C4-2B (cell line): ENCODE measurements around the gene ZDHHC7.

Experiments used
- H3K27ac ChIP-seq: fragments of 450-650 bp; 2 replicates; pipeline ENCODE4 v1.5.1; 2017
- ZFX ChIP-seq: fragments of 450-650 bp; IDR thresholded peaks from 2 replicates; pipeline ENCODE4 v1.6.1; 2017
- TF ChIP-seq, protein P1 (sequence below): fragments of 450-650 bp; conservative IDR thresholded peaks from 2 replicates; pipeline ENCODE4 v1.5.1; 2017; ENCODE audit warnings: mild to moderate bottlenecking

ZDHHC7 gene

DNA sequence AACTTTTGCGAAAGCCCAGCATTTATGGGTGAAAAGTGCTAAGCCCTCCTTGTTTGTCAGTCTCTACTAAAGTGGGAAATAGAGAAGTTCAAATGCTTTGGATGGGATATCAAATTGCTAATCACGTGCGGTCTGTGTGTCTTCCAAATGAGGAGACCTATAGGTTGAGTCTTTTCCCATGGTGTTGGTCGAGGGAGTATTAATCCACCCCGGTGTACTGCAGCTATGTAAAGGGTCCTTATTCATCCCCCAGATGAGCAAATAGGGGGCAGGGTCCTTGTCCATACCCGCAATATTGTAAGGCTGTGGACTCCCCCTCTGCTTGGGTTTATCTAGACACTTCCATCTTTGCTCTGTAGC lies 30.8 kb upstream of the ZDHHC7 start:
- TF ChIP-seq, protein P1, sequence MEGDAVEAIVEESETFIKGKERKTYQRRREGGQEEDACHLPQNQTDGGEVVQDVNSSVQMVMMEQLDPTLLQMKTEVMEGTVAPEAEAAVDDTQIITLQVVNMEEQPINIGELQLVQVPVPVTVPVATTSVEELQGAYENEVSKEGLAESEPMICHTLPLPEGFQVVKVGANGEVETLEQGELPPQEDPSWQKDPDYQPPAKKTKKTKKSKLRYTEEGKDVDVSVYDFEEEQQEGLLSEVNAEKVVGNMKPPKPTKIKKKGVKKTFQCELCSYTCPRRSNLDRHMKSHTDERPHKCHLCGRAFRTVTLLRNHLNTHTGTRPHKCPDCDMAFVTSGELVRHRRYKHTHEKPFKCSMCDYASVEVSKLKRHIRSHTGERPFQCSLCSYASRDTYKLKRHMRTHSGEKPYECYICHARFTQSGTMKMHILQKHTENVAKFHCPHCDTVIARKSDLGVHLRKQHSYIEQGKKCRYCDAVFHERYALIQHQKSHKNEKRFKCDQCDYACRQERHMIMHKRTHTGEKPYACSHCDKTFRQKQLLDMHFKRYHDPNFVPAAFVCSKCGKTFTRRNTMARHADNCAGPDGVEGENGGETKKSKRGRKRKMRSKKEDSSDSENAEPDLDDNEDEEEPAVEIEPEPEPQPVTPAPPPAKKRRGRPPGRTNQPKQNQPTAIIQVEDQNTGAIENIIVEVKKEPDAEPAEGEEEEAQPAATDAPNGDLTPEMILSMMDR = no peak
- TF ChIP-seq ZFX = no peak

DNA sequence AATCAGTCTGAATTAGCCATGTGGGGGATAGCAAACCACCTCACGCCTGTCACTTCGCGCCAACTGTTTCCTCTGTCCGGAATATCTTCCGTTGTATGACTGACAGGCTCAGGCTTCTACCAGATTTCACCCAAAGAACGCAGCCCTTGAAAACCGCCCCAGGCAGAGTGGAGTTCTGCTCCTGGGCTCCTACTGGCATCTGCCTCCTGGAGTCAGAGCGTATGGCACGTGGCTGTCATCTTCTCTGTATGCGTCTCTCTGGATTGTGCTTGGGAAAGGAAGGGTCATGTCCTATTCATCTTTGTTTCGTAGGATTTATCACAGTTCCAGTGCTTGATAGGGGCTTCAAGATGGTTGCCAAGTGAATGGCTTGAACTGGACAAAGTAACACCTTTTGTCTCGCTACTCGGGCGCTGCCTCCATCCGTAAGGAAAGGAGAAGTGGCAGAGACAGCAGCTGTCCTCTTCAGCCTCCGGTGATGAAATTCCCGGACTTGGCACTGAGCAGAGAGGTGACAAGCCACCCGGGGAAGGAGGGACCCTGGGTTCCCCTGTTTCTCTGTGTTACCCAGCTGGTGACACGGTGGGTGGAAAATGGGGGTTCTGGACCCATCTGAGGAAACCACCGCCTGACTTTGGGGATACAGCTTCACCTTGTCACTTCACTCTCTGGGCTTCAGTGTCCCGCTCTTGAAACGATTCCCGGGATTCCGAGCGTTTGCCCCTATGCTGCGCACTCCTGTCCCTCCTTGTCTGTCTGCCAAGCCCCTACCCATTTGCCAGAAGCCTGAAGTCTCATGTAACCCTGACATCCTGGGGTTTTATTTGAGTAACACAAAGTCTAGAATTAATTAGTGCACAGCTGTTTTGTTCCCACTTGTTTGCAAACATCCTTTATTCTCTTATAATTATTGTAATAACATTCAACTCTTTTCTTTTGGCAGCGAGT lies 30.2 kb upstream of the ZDHHC7 start:
- no peak overlapping the region for H3K27ac ChIP-seq
- TF ChIP-seq, protein P1 = no peak
- no peak for TF ChIP-seq ZFX

More for the DNA sequence above, 30.8 kb upstream of the ZDHHC7 start:
- no peak overlapping the region for H3K27ac ChIP-seq

DNA sequence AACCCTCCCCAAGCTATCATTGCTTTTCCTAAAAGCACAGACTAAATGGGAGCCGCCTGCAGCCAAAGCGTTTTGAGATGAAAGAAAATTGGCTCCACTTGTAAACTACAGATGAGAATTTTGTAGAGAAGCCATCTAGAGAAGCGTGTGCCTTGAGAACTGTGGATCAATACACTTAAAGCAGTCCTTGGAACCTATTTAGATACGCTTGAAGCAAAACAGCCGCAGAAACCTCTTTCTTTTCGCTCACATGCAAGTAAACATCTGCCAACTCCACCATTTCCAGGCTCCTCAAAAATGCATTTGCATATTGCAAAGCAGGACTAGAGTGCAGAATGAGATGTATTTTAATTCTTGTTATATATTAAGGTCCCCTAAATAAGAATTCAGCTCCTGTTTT lies 29.4 kb upstream of the ZDHHC7 start:
- no peak for TF ChIP-seq ZFX
- TF ChIP-seq, protein P1 = no peak
- no peak overlapping the region for H3K27ac ChIP-seq

DNA sequence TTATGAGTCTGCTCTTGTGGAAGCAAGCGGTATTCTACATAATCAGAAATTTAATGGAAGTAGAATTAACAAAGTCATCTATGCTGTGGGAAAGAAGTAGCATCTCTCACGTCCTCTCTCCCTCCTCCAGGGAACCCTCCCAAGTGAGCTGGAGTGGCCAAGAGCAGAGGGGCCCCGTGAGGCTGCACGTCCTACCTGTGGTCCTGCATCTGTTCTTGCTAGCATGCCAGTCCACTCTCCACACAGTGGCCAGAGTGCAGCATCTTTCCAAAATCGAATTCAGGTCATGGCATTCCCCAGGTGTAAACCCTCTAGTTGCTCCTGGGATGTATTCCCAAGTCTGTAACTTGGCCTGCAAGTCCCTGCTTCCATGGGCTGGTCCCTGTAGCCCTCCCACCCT lies 26.4 kb upstream of the ZDHHC7 start:
- no peak overlapping the region for H3K27ac ChIP-seq
- no peak for TF ChIP-seq ZFX
- TF ChIP-seq, protein P1 = no peak

DNA sequence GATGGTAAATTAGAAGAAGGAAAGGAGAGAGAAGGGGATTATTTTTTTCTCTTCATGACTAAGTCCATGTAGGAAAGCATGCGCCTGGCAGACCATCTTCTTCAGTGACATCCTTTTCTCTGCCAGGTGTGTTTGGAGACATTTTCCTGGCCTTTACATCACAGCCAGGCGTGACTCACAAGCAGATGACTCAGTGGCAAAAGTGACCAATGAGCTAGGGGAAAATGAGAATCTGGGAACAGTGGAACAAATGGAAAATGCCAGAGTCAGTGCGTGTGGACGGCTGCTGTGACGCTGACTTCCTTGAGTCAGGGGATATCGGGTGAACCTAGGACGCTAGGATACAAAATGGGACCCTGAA lies 25.7 kb upstream of the ZDHHC7 start:
- H3K27ac ChIP-seq = no peak overlapping the region
- TF ChIP-seq ZFX = no peak
- TF ChIP-seq, protein P1 = no peak

DNA sequence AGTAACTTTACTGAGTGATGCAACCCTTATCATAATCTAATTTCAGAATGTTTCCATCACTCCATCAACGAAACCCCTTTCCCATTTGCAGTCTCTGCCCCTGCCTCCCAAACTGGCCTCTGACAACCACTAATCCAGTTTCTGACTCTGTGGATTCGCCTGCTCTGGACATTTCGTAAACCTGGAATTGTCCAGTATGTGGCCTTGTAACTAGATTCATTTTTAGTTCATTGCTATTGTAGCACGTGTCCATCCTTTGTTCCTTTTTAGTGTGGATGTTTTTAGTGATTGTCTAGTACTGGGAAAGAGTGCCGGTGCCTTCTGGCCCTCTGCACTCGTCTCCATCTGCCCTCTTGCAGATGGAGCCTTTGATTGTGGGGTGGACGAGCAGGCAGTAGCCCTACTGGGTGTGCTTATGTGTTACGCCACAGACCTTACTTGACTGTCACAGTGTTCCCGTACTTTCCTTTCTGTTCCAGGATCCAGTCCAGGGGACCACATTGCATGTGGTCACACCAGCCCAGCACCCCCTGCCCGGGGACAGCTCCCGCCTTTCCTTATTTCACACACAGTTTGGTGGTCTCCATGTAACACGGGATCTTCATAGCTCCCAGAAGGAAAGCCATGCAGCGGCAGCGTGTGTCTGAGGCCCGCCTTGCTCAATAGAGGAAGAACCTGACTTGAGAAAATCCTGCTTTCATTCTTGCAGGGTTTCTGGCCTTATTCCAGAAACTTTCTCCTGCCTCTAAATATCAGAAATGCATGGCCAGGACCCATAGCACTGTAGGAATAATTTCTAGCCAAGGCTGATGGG lies 25.1 kb upstream of the ZDHHC7 start:
- H3K27ac ChIP-seq = no peak overlapping the region
- no peak for TF ChIP-seq ZFX
- TF ChIP-seq, protein P1 = no peak
